Measurements from ENCODE around the gene CAND2. TPM values are rescaled to one million over a fixed set of nuclear protein-coding genes. Genes with fewer than 3 reads are reported as not detected.
"Not testable (repeated sequence)": the region's sequence is repeated elsewhere in the genome, so short reads cannot be mapped to it uniquely, and the experiment has no call there.

CAND2 gene
- total RNA-seq, 1 donor from 2014 or later, result 11.3 TPM

DNA sequence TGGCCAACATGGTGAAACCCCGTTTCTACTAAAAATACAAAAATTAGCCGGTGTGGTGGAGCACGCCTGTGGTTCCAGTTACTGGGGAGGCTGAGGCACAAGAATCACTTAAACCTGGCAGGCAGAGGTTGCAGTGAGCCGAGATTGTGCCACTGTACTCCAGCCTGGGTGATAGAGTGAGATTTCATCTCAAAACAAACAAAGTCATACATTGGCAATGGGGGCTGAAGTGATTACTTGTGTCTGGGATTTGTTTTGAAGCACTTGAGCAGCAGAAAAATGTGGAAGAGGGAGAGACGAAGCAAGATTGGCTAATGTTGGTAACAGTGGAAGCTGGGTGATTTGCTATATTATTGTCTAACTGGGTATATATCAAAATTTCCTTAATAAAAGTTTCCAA, 24.0 kb upstream of the CAND2 start:
- H3K4me3 Mint-ChIP-seq (ENCODE audit: unreplicated experiment), result no peak overlapping the region
- no peaks in the 10 kb centered on the region for H3K27me3 Mint-ChIP-seq (ENCODE audit: low read depth)
- TF ChIP-seq, protein P1, sequence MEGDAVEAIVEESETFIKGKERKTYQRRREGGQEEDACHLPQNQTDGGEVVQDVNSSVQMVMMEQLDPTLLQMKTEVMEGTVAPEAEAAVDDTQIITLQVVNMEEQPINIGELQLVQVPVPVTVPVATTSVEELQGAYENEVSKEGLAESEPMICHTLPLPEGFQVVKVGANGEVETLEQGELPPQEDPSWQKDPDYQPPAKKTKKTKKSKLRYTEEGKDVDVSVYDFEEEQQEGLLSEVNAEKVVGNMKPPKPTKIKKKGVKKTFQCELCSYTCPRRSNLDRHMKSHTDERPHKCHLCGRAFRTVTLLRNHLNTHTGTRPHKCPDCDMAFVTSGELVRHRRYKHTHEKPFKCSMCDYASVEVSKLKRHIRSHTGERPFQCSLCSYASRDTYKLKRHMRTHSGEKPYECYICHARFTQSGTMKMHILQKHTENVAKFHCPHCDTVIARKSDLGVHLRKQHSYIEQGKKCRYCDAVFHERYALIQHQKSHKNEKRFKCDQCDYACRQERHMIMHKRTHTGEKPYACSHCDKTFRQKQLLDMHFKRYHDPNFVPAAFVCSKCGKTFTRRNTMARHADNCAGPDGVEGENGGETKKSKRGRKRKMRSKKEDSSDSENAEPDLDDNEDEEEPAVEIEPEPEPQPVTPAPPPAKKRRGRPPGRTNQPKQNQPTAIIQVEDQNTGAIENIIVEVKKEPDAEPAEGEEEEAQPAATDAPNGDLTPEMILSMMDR (IDR thresholded peaks at IDR 0.05), result no peak
- no peaks in the 10 kb centered on the region for H3K9me3 Mint-ChIP-seq (ENCODE audit: low read depth)
- no peak overlapping the region for H3K27ac Mint-ChIP-seq (ENCODE audit: unreplicated experiment)
- DNase-seq (ENCODE audit: low spot score), result no peak
- H3K36me3 Mint-ChIP-seq (ENCODE audit: low read depth), result no peaks in the 10 kb centered on the region
- H3K4me1 Mint-ChIP-seq (ENCODE audit: low read depth), result no peaks in the 10 kb centered on the region

DNA sequence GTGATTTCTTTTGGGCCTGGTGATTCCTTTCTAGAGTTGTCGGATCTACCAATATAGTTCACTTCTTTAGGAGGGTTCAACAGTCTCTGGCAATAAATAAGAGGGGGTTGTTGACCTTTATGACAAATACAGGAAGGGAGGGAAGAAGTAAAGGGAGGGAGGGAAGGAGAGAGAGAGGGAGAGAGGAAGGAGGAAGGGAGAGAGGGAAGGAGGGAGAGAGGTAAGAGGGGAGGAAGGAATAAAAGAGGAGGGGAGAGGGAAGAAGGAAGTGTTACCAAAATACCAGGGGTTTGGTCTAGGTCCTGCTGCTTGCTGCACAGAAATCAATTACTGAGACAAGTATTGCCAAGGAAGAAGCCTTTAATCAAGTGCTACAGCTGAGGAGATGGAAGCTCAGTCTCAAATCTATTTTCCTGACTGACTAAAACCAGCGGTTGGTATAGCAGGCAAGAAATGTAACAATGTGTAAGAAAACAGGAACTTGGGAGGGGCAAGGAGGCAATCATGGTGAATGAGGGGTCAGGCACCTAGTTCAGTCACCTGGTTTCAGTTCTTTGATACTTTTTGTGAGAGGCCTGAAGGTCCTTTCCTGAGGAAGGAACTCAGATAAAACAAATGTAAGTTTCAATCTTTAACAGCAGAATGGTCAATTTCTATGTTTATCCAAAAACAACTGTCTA, 23.3 kb upstream of the CAND2 start:
- Mint-ChIP-seq H3K27me3 (ENCODE audit: low read depth) (no peaks in the 10 kb centered on the region), H3K9me3 (ENCODE audit: low read depth) (no peaks in the 10 kb centered on the region), H3K27ac (ENCODE audit: unreplicated experiment) (no peak overlapping the region), H3K36me3 (ENCODE audit: low read depth) (no peaks in the 10 kb centered on the region), H3K4me1 (ENCODE audit: low read depth) (no peaks in the 10 kb centered on the region), H3K4me3 (ENCODE audit: unreplicated experiment) (no peak overlapping the region)
- TF ChIP-seq, protein P1 (IDR thresholded peaks at IDR 0.05), result no peak
- no peak for DNase-seq (ENCODE audit: low spot score)

DNA sequence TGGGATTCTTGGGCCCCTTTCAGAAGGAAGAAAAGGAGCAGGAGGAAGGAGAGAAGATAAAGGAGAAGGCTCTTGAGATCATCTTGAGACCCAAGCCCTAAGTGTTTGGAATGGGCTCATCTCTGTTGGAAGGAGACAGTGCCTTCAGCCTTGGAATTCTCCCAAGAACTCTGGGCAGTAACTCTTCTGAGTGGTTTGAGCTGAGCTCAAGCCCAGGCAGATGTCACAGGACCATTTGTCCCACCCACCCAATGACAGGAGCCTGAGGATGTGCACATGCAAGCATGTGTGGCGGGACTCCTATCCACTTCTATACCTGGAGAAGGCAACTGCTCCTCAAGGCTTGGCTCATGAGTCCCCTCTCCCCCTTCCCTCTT, 22.8 kb upstream of the CAND2 start:
- Mint-ChIP-seq H3K36me3 (ENCODE audit: low read depth) (no peaks in the 10 kb centered on the region), H3K27ac (ENCODE audit: unreplicated experiment) (no peak overlapping the region), H3K27me3 (ENCODE audit: low read depth) (no peaks in the 10 kb centered on the region), H3K9me3 (ENCODE audit: low read depth) (no peaks in the 10 kb centered on the region), H3K4me3 (ENCODE audit: unreplicated experiment) (no peak overlapping the region), H3K4me1 (ENCODE audit: low read depth) (no peaks in the 10 kb centered on the region)
- no peak for DNase-seq (ENCODE audit: low spot score)
- TF ChIP-seq, protein P1 (IDR thresholded peaks at IDR 0.05), result no peak

DNA sequence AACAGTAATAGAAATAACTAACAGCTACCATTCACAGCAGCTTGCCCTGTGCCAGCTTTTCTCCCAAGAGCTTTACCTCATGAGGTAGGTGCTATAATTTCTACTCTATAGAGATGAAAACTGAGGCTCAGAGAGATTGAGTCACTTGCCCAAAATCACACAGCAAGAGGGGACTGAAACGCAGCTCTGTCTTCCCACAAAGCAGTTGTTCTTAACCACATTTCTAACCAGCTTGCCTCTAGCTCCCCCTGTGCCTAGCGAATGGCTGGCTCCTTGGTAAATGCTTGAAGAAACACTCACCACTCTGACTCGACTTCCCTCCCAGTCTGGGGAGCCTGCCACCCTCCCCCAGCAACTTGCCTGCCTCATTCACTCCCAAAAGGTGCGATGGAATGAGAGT, 21.9 kb upstream of the CAND2 start:
- H3K27me3 Mint-ChIP-seq (ENCODE audit: low read depth), result no peaks in the 10 kb centered on the region
- TF ChIP-seq, protein P1 (IDR thresholded peaks at IDR 0.05), result no peak
- DNase-seq (ENCODE audit: low spot score), result no peak
- no peak overlapping the region for H3K27ac Mint-ChIP-seq (ENCODE audit: unreplicated experiment)
- no peaks in the 10 kb centered on the region for H3K36me3 Mint-ChIP-seq (ENCODE audit: low read depth)
- H3K4me3 Mint-ChIP-seq (ENCODE audit: unreplicated experiment), result no peak overlapping the region
- no peaks in the 10 kb centered on the region for H3K4me1 Mint-ChIP-seq (ENCODE audit: low read depth)
- H3K9me3 Mint-ChIP-seq (ENCODE audit: low read depth), result no peaks in the 10 kb centered on the region

DNA sequence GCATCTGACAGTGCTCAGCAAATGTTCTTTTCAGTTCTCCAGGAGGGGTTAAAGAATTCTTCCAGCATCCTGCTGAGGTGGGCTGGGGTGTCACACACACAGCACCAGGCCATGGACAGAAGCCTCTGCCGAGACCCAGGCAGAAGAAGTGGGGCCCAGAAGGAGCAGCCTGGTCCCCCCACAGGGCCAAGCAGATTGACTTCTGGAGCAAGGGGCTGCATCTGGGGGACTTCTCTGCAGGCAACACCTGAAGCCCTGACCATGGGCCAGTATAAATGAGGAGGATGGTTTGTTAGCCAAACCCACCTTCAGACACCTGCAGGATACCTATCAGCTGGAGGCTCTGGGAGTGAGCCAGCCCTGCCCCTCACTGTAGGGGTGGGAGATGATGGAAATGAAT, 21.3 kb upstream of the CAND2 start:
- no peak overlapping the region for H3K4me3 Mint-ChIP-seq (ENCODE audit: unreplicated experiment)
- no peaks in the 10 kb centered on the region for H3K36me3 Mint-ChIP-seq (ENCODE audit: low read depth)

DNA sequence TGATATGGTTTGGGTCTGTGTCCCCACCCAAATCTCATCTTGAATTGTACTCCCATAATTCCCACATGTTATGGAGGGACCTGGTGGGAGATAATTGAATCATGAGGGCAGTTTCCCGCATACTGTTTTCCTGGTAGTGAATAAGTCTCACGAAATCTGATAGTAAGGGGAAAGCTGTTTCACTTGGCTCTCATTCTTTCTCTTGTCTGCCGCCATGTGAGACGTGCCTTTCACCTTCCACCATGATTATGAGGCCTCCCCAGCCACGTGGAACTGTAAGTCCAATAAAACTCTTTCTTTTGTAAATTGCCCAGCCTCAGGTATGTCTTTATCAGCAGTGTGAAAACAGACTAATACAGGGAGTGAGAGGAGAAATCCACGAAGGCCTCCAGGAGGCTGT, 20.5 kb upstream of the CAND2 start:
- H3K27ac Mint-ChIP-seq (ENCODE audit: unreplicated experiment); H3K4me3 Mint-ChIP-seq (ENCODE audit: unreplicated experiment); H3K36me3 Mint-ChIP-seq (ENCODE audit: low read depth): not testable (repeated sequence)

More for the DNA sequence above, 21.3 kb upstream of the CAND2 start:
- Mint-ChIP-seq H3K27me3 (ENCODE audit: low read depth) (no peaks in the 10 kb centered on the region), H3K4me1 (ENCODE audit: low read depth) (no peaks in the 10 kb centered on the region), H3K9me3 (ENCODE audit: low read depth) (no peaks in the 10 kb centered on the region), H3K27ac (ENCODE audit: unreplicated experiment) (no peak overlapping the region)
- TF ChIP-seq, protein P1 (IDR thresholded peaks at IDR 0.05), result no peak
- DNase-seq (ENCODE audit: low spot score), result peak; percentile 65

More for the DNA sequence above, 20.5 kb upstream of the CAND2 start:
- H3K27me3 Mint-ChIP-seq (ENCODE audit: low read depth); H3K4me1 Mint-ChIP-seq (ENCODE audit: low read depth); H3K9me3 Mint-ChIP-seq (ENCODE audit: low read depth); DNase-seq (ENCODE audit: low spot score): not testable (repeated sequence)

Measured in chondrocyte (in vitro differentiated cells).